HCT116 (cell line): ENCODE data around the gene GGCT. TPM values are rescaled to one million over a fixed set of nuclear protein-coding genes. Genes with fewer than 3 reads are reported as not detected.
"Not testable (repeated sequence)": the region's sequence is repeated elsewhere in the genome, so short reads cannot be mapped to it uniquely, and the experiment has no call there.

Experiments used
- ATAC-seq: fragments of 200-7000 bp; cut with Tn5 transposase; 2 replicates; pipeline ENCODE4 v1.9.1; 2020; ENCODE audit warnings: mild to moderate bottlenecking, moderate library complexity
- BruUV-seq: library from RNA; stranded (reverse); fragments of 400-500 nt; replicated peaks from 2 replicates; lab custom pipeline; 2021; lab: Mats Ljungman, UMichigan
- CTCF ChIA-PET: fragments of 300-600 bp; sonication (Branson Sonifier 250); formaldehyde crosslinking; loops from one replicate; lab custom pipeline; 2021; ENCODE audit warnings: antibody characterized with exemption; lab: Charles Lee
- POLR2A ChIA-PET: fragments of 300-600, 350-600 bp; sonication (Branson Sonifier 250); formaldehyde crosslinking; loops from one replicate; lab custom pipeline; 2021; ENCODE audit warnings: antibody characterized with exemption; lab: Charles Lee
- RAD21 ChIA-PET, 2 experiments: fragments of 300-600 bp; sonication (Branson Sonifier 250); formaldehyde crosslinking; loops; one replicate each; lab custom pipeline; 2023; ENCODE audit warnings: low total read pairs in 2 of 2; ENCODE audit not compliant: uncharacterized antibody in 2 of 2, unreplicated experiment in 2 of 2, low non-redundant PET in 1 of 2; lab: Charles Lee
- DNase-seq: peaks from one replicate; pipeline ENCODE4 v3.0.0-alpha.2; 2010; ENCODE audit warnings: low read depth, low spot score
- H2AFZ ChIP-seq: fragments of 200-600 bp; shearing (Covaris generic), sonication (generic); 2 replicates; pipeline ENCODE4 v1.6.1; 2017; ENCODE audit warnings: low read depth, mixed run types, mixed read lengths, antibody characterized with exemption, low read length; ENCODE audit not compliant: poor library complexity, severe bottlenecking
- H3K27ac ChIP-seq: 2 replicates; pipeline ENCODE4 v1.5.1; 2012; ENCODE audit warnings: low read depth, low read length
- H3K27me3 ChIP-seq: fragments of 200-600 bp; sonication (generic); 2 replicates; pipeline ENCODE4 v1.6.1; 2016; ENCODE audit warnings: mixed run types, low read length, mixed read lengths; ENCODE audit not compliant: insufficient read depth
- H3K36me3 ChIP-seq, 2 experiments: fragments of 200-500 bp in 1 of 2; fragments of 200-600 bp in 1 of 2; sonication (Bioruptor generic) in 1 of 2; sonication (generic) in 1 of 2; 2 replicates each; pipeline versions ENCODE4 v1.5.1 to v1.6.1; 2014 to 2016; ENCODE audit warnings: low read length in 2 of 2, inconsistent platforms in 1 of 2, mixed read lengths in 1 of 2, mixed run types in 1 of 2; ENCODE audit not compliant: insufficient read depth in 2 of 2, control insufficient read depth in 1 of 2
- H3K4me1 ChIP-seq, 2 experiments: fragments of 200-600 bp in 1 of 2; sonication (generic) in 1 of 2; 2 replicates each; pipeline versions ENCODE4 v1.5.1 to v1.6.1; 2012 to 2017; ENCODE audit warnings: low read length in 2 of 2, inconsistent platforms in 1 of 2, mild to moderate bottlenecking in 1 of 2, mixed read lengths in 1 of 2, mixed run types in 1 of 2, moderate library complexity in 1 of 2; ENCODE audit not compliant: insufficient read depth in 2 of 2, control insufficient read depth in 1 of 2
- H3K4me2 ChIP-seq: fragments of 200-600 bp; sonication (generic); 2 replicates; pipeline ENCODE4 v1.6.1; 2017; ENCODE audit warnings: mixed run types, low read length, mixed read lengths
- H3K4me3 ChIP-seq, 2 experiments: fragments of 200-600 bp in 1 of 2; sonication (generic) in 1 of 2; replicated peaks in 1 of 2; 2 replicates each; pipeline ENCODE4 v1.5.1; 2011 to 2016; ENCODE audit warnings: low read length in 2 of 2, control low read depth in 1 of 2, low read depth in 1 of 2, mild to moderate bottlenecking in 1 of 2, mixed read lengths in 1 of 2, mixed run types in 1 of 2
- H3K79me2 ChIP-seq: fragments of 200-600 bp; sonication (generic); 2 replicates; pipeline ENCODE4 v1.6.1; 2017; ENCODE audit warnings: mild to moderate bottlenecking, mixed run types, low read length, moderate library complexity, mixed read lengths; ENCODE audit not compliant: insufficient read depth
- H3K9ac ChIP-seq: fragments of 200-600 bp; sonication (generic); 2 replicates; pipeline ENCODE4 v1.6.1; 2016; ENCODE audit warnings: low read length, mixed read lengths
- H3K9me2 ChIP-seq: fragments of 200-600 bp; sonication (generic), shearing (Covaris generic); 2 replicates; pipeline ENCODE4 v1.6.1; 2017; ENCODE audit warnings: mixed run types, mild to moderate bottlenecking, moderate library complexity; ENCODE audit not compliant: insufficient read depth
- H3K9me3 ChIP-seq, 2 experiments: fragments of 200-500 bp in 1 of 2; fragments of 200-600 bp in 1 of 2; sonication (Bioruptor generic) in 1 of 2; sonication (generic) in 1 of 2; 2 replicates each; pipeline ENCODE4 v1.6.1; 2014 to 2017; ENCODE audit warnings: low read length in 2 of 2, mixed read lengths in 2 of 2, inconsistent platforms in 1 of 2, low read depth in 1 of 2, mild to moderate bottlenecking in 1 of 2, mixed run types in 1 of 2, moderate library complexity in 1 of 2; ENCODE audit not compliant: control insufficient read depth in 1 of 2, insufficient read depth in 1 of 2
- H4K20me1 ChIP-seq: fragments of 200-600 bp; sonication (generic), shearing (Covaris generic); 2 replicates; pipeline ENCODE4 v1.6.1; 2017; ENCODE audit warnings: mixed run types, mild to moderate bottlenecking, moderate library complexity; ENCODE audit not compliant: insufficient read depth
- EGR1 ChIP-seq: IDR thresholded peaks from 2 replicates; pipeline ENCODE4 v1.6.1; 2012; ENCODE audit warnings: low read depth
- ELF1 ChIP-seq: IDR thresholded peaks from 2 replicates; pipeline ENCODE4 v1.6.1; 2012; ENCODE audit warnings: low read depth, borderline replicate concordance
- EZH2phosphoT487 ChIP-seq: fragments of 200-600 bp; IDR thresholded peaks from 2 replicates; pipeline ENCODE4 v1.6.1; 2018; ENCODE audit warnings: antibody characterized with exemption, borderline replicate concordance
- FOSL1 ChIP-seq: IDR thresholded peaks from 2 replicates; pipeline ENCODE4 v1.6.1; 2012; ENCODE audit warnings: low read depth
- POLR2A ChIP-seq: IDR thresholded peaks from 2 replicates; pipeline ENCODE4 v1.7.0; 2011; ENCODE audit warnings: borderline replicate concordance; ENCODE audit not compliant: insufficient read depth, insufficient read length; ENCODE audit errors: extremely low read depth
- POLR2AphosphoS5 ChIP-seq: IDR thresholded peaks from 2 replicates; pipeline ENCODE4 v1.6.1; 2011; ENCODE audit warnings: mild to moderate bottlenecking, low read depth, low read length, moderate library complexity
- RAD21 ChIP-seq: IDR thresholded peaks from 2 replicates; pipeline ENCODE4 v1.6.1; 2012; ENCODE audit warnings: low read depth, mild to moderate bottlenecking
- SIN3A ChIP-seq: IDR thresholded peaks from 2 replicates; pipeline ENCODE4 v1.6.1; 2012; ENCODE audit warnings: low read depth
- SP1 ChIP-seq: IDR thresholded peaks from 2 replicates; pipeline ENCODE4 v1.6.1; 2012; ENCODE audit warnings: low read depth
- SRF ChIP-seq: IDR thresholded peaks from 2 replicates; pipeline ENCODE4 v1.6.1; 2012; ENCODE audit warnings: low read depth
- TCF7L2 ChIP-seq: IDR thresholded peaks from 2 replicates; pipeline ENCODE4 v1.7.0; 2011; ENCODE audit warnings: borderline replicate concordance, inconsistent platforms; ENCODE audit not compliant: insufficient read depth, insufficient read length; ENCODE audit errors: extremely low read depth
- YY1 ChIP-seq: IDR thresholded peaks from 2 replicates; pipeline ENCODE4 v1.6.1; 2011; ENCODE audit warnings: low read length, low read depth, moderate library complexity, mild to moderate bottlenecking; ENCODE audit not compliant: insufficient replicate concordance; ENCODE audit errors: extremely low read depth
- ZFX ChIP-seq: fragments of 450-650 bp; IDR thresholded peaks from 2 replicates; pipeline ENCODE4 v1.6.1; 2017
- ZNF274 ChIP-seq: fragments of 200-500 bp; sonication (Bioruptor generic); IDR thresholded peaks from 2 replicates; pipeline ENCODE4 v1.6.1; 2014; ENCODE audit warnings: mild to moderate bottlenecking, low read depth, low read length, inconsistent platforms
- intact Hi-C: fragments of 100-400 bp; cut with micrococcal nuclease; formaldehyde crosslinking; loops from 2 replicates; pipeline ENCODE4 v1.10.0; 2022
- total RNA-seq: library from RNA; stranded (reverse); gene quantifications from one replicate; pipeline ENCODE4 v1.2.1, GENCODE V29; 2021; ENCODE audit not compliant: unreplicated experiment
- TF ChIP-seq, protein P1 (sequence below): IDR thresholded peaks from 2 replicates; pipeline ENCODE4 v1.6.1; 2011; ENCODE audit warnings: mild to moderate bottlenecking, low read length, moderate library complexity; ENCODE audit not compliant: insufficient replicate concordance; ENCODE audit errors: extremely low read depth
- TF ChIP-seq, protein P2 (sequence below): IDR thresholded peaks from 2 replicates; pipeline ENCODE4 v1.6.1; 2012; ENCODE audit warnings: low read depth
- TF ChIP-seq, protein P3 (sequence below): IDR thresholded peaks from 2 replicates; pipeline ENCODE4 v1.6.1; 2012

GGCT gene
- total RNA-seq, 1 experiment from 2014 or later = 60.6 TPM

DNA sequence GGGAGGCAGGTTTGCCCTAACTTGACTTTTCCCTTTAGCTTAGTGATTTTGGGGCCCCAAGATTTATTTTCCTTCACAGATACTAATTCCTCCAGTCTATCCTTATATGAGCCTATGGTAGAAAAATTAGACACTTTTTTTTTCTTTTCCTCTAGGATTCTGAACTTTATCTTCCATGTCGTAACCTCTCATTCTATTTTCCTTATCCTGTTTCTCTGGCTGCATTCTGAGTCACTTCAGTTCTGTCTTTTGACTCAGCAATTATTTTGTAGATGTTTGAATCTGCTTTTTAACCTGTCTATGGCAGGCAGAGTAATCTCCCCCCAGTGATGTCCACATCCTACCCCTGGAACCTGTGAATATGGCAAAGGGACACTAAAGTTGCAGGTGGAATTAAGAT lies 19.0 kb downstream of the GGCT start:
- H3K9me2 ChIP-seq = no peaks in the 10 kb centered on the region
- H3K4me2 ChIP-seq = no peak overlapping the region
- H3K4me1 ChIP-seq = no peaks in the 10 kb centered on the region
- ATAC-seq (no peak), DNase-seq (no peak)
- no TSS peak for BruUV-seq
- POLR2A ChIA-PET = no interaction called here
- no peak overlapping the region for H2AFZ ChIP-seq
- no peaks in the 10 kb centered on the region for H4K20me1 ChIP-seq
- RAD21 ChIA-PET = no interaction called here
- intact Hi-C loops = no loop called here
- H3K36me3 ChIP-seq = no peaks in the 10 kb centered on the region
- H3K79me2 ChIP-seq = no peaks in the 10 kb centered on the region
- H3K9me3 ChIP-seq = peaks cover 0 to 4% of the 10 kb centered on the region in 2 experiments; a peak in 1 of 4 replicates
- H3K27ac ChIP-seq = no peak overlapping the region
- H3K9ac ChIP-seq = no peak overlapping the region
- TF ChIP-seq ELF1 = no peak
- no peak for TF ChIP-seq EZH2phosphoT487
- no peak for TF ChIP-seq ZFX
- no peak for TF ChIP-seq POLR2A
- TF ChIP-seq RAD21 = no peak
- TF ChIP-seq SRF = no peak
- TF ChIP-seq, protein P1, sequence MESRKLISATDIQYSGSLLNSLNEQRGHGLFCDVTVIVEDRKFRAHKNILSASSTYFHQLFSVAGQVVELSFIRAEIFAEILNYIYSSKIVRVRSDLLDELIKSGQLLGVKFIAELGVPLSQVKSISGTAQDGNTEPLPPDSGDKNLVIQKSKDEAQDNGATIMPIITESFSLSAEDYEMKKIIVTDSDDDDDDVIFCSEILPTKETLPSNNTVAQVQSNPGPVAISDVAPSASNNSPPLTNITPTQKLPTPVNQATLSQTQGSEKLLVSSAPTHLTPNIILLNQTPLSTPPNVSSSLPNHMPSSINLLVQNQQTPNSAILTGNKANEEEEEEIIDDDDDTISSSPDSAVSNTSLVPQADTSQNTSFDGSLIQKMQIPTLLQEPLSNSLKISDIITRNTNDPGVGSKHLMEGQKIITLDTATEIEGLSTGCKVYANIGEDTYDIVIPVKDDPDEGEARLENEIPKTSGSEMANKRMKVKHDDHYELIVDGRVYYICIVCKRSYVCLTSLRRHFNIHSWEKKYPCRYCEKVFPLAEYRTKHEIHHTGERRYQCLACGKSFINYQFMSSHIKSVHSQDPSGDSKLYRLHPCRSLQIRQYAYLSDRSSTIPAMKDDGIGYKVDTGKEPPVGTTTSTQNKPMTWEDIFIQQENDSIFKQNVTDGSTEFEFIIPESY = no peak
- no peak for TF ChIP-seq YY1
- TF ChIP-seq, protein P2, sequence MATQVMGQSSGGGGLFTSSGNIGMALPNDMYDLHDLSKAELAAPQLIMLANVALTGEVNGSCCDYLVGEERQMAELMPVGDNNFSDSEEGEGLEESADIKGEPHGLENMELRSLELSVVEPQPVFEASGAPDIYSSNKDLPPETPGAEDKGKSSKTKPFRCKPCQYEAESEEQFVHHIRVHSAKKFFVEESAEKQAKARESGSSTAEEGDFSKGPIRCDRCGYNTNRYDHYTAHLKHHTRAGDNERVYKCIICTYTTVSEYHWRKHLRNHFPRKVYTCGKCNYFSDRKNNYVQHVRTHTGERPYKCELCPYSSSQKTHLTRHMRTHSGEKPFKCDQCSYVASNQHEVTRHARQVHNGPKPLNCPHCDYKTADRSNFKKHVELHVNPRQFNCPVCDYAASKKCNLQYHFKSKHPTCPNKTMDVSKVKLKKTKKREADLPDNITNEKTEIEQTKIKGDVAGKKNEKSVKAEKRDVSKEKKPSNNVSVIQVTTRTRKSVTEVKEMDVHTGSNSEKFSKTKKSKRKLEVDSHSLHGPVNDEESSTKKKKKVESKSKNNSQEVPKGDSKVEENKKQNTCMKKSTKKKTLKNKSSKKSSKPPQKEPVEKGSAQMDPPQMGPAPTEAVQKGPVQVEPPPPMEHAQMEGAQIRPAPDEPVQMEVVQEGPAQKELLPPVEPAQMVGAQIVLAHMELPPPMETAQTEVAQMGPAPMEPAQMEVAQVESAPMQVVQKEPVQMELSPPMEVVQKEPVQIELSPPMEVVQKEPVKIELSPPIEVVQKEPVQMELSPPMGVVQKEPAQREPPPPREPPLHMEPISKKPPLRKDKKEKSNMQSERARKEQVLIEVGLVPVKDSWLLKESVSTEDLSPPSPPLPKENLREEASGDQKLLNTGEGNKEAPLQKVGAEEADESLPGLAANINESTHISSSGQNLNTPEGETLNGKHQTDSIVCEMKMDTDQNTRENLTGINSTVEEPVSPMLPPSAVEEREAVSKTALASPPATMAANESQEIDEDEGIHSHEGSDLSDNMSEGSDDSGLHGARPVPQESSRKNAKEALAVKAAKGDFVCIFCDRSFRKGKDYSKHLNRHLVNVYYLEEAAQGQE = no peak
- TF ChIP-seq SIN3A = no peak
- TF ChIP-seq FOSL1 = no peak
- TF ChIP-seq ZNF274 = no peak
- no peak for TF ChIP-seq TCF7L2
- TF ChIP-seq SP1 = no peak
- no peak for TF ChIP-seq POLR2AphosphoS5
- no peak for TF ChIP-seq EGR1
- TF ChIP-seq, protein P3, sequence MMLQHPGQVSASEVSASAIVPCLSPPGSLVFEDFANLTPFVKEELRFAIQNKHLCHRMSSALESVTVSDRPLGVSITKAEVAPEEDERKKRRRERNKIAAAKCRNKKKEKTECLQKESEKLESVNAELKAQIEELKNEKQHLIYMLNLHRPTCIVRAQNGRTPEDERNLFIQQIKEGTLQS = no peak
- no peaks in the 10 kb centered on the region for H3K27me3 ChIP-seq
- no peak overlapping the region for H3K4me3 ChIP-seq
- CTCF ChIA-PET = no interaction called here

DNA sequence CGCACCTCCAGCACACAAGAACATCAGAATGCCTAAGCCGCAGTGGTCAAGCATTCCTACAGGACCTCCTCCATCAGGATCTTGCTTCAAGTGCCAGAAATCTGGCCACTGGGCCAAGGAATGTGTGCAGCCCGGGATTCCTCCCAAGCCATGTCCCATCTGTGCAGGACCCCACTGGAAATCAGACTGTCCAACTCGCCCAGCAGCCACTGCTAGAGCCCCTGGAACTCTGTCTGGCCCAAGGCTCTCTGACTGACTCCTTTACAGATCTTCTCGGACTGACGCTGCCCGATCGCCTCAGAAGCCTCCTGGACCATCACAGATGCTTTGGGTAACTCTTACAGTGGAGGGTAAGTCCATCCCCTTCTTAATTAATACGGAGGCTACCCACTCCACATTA lies 23.2 kb downstream of the GGCT start:
- H3K27me3 ChIP-seq, H3K4me3 ChIP-seq, H3K36me3 ChIP-seq, H2AFZ ChIP-seq, H3K9me2 ChIP-seq, H3K9me3 ChIP-seq, H3K9ac ChIP-seq, H3K27ac ChIP-seq, ATAC-seq, H3K4me2 ChIP-seq, intact Hi-C loops, POLR2A ChIA-PET, H4K20me1 ChIP-seq, CTCF ChIA-PET, DNase-seq, RAD21 ChIA-PET, BruUV-seq: not testable (repeated sequence)
- H3K4me1 ChIP-seq = peaks cover 5 to 19% of the 10 kb centered on the region in 2 experiments; a peak in 3 of 4 replicates
- peaks cover 18% of the 10 kb centered on the region; the same call in 1 of the 2 replicates for H3K79me2 ChIP-seq
